Stimulated activated CD8-positive, alpha-beta memory T cell treated with anti-CD3 and anti-CD28 coated beads, Interleukin-7, amount 100 ng/mL, for 4 hours (primary cell): Measurements from ENCODE around the gene CAMLG.

Experiments used
- DNase-seq, 2 donors: peaks; one replicate each; pipeline ENCODE4 v3.0.0-alpha.2; 2020; ENCODE audit warnings: low read depth in 2 of 2

CAMLG gene

GRCh38 chr5:134777366-134777765 is 39.0 kb downstream of the CAMLG start:
- no peak for DNase-seq

GRCh38 chr5:134784241-134784920 is 46.0 kb downstream of the CAMLG start:
- no peak for DNase-seq

- no peak for DNase-seq
These were observed 46.7 kb downstream of the CAMLG start for GRCh38 chr5:134784946-134785620.

- no peak for DNase-seq
These were observed 49.3 kb downstream of the CAMLG start for GRCh38 chr5:134787692-134788091.

GRCh38 chr5:134791580-134791979 is 53.2 kb downstream of the CAMLG start:
- DNase-seq: no peak

- DNase-seq: no peak
These were observed 53.9 kb downstream of the CAMLG start for GRCh38 chr5:134792286-134792685.

GRCh38 chr5:134793111-134793510 is 54.8 kb downstream of the CAMLG start:
- DNase-seq: no peak

- no peak for DNase-seq
These were observed 55.7 kb downstream of the CAMLG start for GRCh38 chr5:134794082-134794481.

GRCh38 chr5:134794819-134795218 is 56.5 kb downstream of the CAMLG start:
- no peak for DNase-seq

- DNase-seq: no peak
These were observed 60.1 kb downstream of the CAMLG start for GRCh38 chr5:134798468-134798867.
